Peyer's patch (tissue), 4 donors: ENCODE results near the gene SAMD4B. TPM values are rescaled to one million over a fixed set of nuclear protein-coding genes. Genes with fewer than 3 reads are reported as not detected.

Source experiments
- DNase-seq, 3 donors: peaks; one replicate each; pipeline ENCODE4 v3.0.0-alpha.2; 2017 to 2019
- H3K27ac ChIP-seq, 4 donors: fragments of 200-600 bp; sonication (generic); one replicate each; pipeline ENCODE4 v1.5.1; 2016 to 2019
- H3K27me3 ChIP-seq, 2 donors: fragments of 200-600 bp; sonication (generic); one replicate each; pipeline ENCODE4 v1.5.1; 2019
- H3K36me3 ChIP-seq, 3 donors: fragments of 200-600 bp; sonication (generic); one replicate each; pipeline ENCODE4 v1.5.1; 2016 to 2019
- H3K4me1 ChIP-seq, 4 donors: fragments of 200-600 bp; sonication (generic); one replicate each; pipeline ENCODE4 v1.5.1; 2016 to 2019
- H3K4me3 ChIP-seq, 4 donors: fragments of 200-600 bp; sonication (generic); 1 replicate in 3 of 4; 2 replicates in 1 of 4; pipeline ENCODE4 v1.5.1; 2016 to 2019; ENCODE audit warnings: mild to moderate bottlenecking in 1 of 4
- H3K9me3 ChIP-seq, 4 donors: fragments of 200-600 bp; sonication (generic); one replicate each; pipeline ENCODE4 v1.5.1; 2016 to 2019; ENCODE audit warnings: mild to moderate bottlenecking in 1 of 4
- CTCF ChIP-seq, 6 experiments: fragments of 450-650 bp in 4 of 6; fragments of 200-600 bp in 2 of 6; sonication (generic) in 1 of 6; IDR thresholded peaks; one replicate each; pipeline ENCODE4 v1.5.1; 2017 to 2019; ENCODE audit warnings: antibody characterized with exemption in 6 of 6, mild to moderate bottlenecking in 3 of 6, moderate library complexity in 1 of 6
- POLR2A ChIP-seq, 2 donors: fragments of 450-650 bp; IDR thresholded peaks; one replicate each; pipeline ENCODE4 v1.5.1; 2017; ENCODE audit warnings: antibody characterized with exemption in 2 of 2, mild to moderate bottlenecking in 2 of 2, moderate library complexity in 2 of 2
- total RNA-seq, 4 donors: library from RNA; depleted of rRNA; stranded (reverse); fragments of >200 nt; gene quantifications; one replicate each; pipeline ENCODE4 v1.1.0, GENCODE V29; 2016

The SAMD4B gene
- total RNA-seq, 4 donors from 2014 or later, result 69.0 to 126 (median 91.8) TPM

- peak in 1 of 3 donors; percentile 51 for DNase-seq
- peak overlapping the region; percentile 58 to 91 (median 86) for H3K4me3 ChIP-seq
- no peaks in the 10 kb centered on the region for H3K27me3 ChIP-seq
- H3K4me1 ChIP-seq, result peaks cover 0 to 37% (median 11%) of the 10 kb centered on the region in 4 donors
- TF ChIP-seq POLR2A (IDR thresholded peaks at IDR 0.05) (no peak), CTCF (IDR thresholded peaks at IDR 0.05) (no peak)
- no peaks in the 10 kb centered on the region for H3K36me3 ChIP-seq
- peak overlapping the region; percentile 77 to 95 (median 86) for H3K27ac ChIP-seq
- no peaks in the 10 kb centered on the region for H3K9me3 ChIP-seq
Observed at GRCh38 chr19:39342647-39343305, 555 bp downstream of the SAMD4B start.

GRCh38 chr19:39345956-39346355 is 3.7 kb downstream of the SAMD4B start:
- Histone ChIP-seq H3K27ac (no peak overlapping the region), H3K4me1 (peaks cover 0 to 31% (median 7%) of the 10 kb centered on the region in 4 donors), H3K36me3 (peaks cover 0 to 12% (median 0%) of the 10 kb centered on the region in 3 donors), H3K27me3 (no peaks in the 10 kb centered on the region), H3K4me3 (no peak overlapping the region), H3K9me3 (no peaks in the 10 kb centered on the region)
- no peak for DNase-seq
- no peak for TF ChIP-seq POLR2A (IDR thresholded peaks at IDR 0.05)

- Histone ChIP-seq H3K9me3 (no peaks in the 10 kb centered on the region), H3K4me3 (no peak overlapping the region), H3K4me1 (peaks cover 0 to 34% (median 7%) of the 10 kb centered on the region in 4 donors), H3K36me3 (peaks cover 0 to 28% (median 3%) of the 10 kb centered on the region in 3 donors), H3K27ac (no peak overlapping the region), H3K27me3 (no peaks in the 10 kb centered on the region)
- TF ChIP-seq CTCF (IDR thresholded peaks at IDR 0.05) (no peak), POLR2A (IDR thresholded peaks at IDR 0.05) (no peak)
- DNase-seq, result no peak
Observed at GRCh38 chr19:39347332-39348164, 5.3 kb downstream of the SAMD4B start.

GRCh38 chr19:39349326-39349725 is 7.1 kb downstream of the SAMD4B start:
- no peak for TF ChIP-seq CTCF (IDR thresholded peaks at IDR 0.05)
- TF ChIP-seq POLR2A (IDR thresholded peaks at IDR 0.05), result no peak
- H3K27me3 ChIP-seq, result no peaks in the 10 kb centered on the region
- no peak overlapping the region for H3K4me3 ChIP-seq
- no peaks in the 10 kb centered on the region for H3K9me3 ChIP-seq
- DNase-seq, result no peak
- peaks cover 0 to 23% (median 0%) of the 10 kb centered on the region in 4 donors for H3K4me1 ChIP-seq
- no peak overlapping the region for H3K27ac ChIP-seq
- peaks cover 0 to 39% (median 3%) of the 10 kb centered on the region in 3 donors for H3K36me3 ChIP-seq

- no peak for TF ChIP-seq POLR2A (IDR thresholded peaks at IDR 0.05)
- TF ChIP-seq CTCF (IDR thresholded peaks at IDR 0.05), result no peak
- Histone ChIP-seq H3K36me3 (peaks cover 0 to 48% (median 3%) of the 10 kb centered on the region in 3 donors), H3K9me3 (no peaks in the 10 kb centered on the region), H3K4me1 (peaks cover 0 to 23% (median 0%) of the 10 kb centered on the region in 4 donors), H3K27ac (no peak overlapping the region), H3K4me3 (no peak overlapping the region), H3K27me3 (no peaks in the 10 kb centered on the region)
- DNase-seq, result no peak
Observed at GRCh38 chr19:39350156-39350555, 7.9 kb downstream of the SAMD4B start.
